Gastrocnemius medialis (tissue), 4 donors: ENCODE data around the gene IRAK2.

Experiments
- CTCF ChIP-seq, 5 experiments: fragments of 450-650 bp in 3 of 5; fragments of 200-600 bp in 2 of 5; sonication (generic) in 2 of 5; IDR thresholded peaks in 4 of 5; conservative IDR thresholded peaks in 1 of 5; 1 replicate in 4 of 5; 2 replicates in 1 of 5; pipeline ENCODE4 v1.5.1; 2016 to 2019; ENCODE audit warnings: antibody characterized with exemption in 5 of 5, mild to moderate bottlenecking in 3 of 5, moderate library complexity in 3 of 5
- POLR2A ChIP-seq, 2 donors: fragments of 450-650 bp; IDR thresholded peaks; one replicate each; pipeline ENCODE4 v1.6.1; 2017; ENCODE audit warnings: antibody characterized with exemption in 2 of 2, mild to moderate bottlenecking in 2 of 2, moderate library complexity in 2 of 2

GRCh38 chr3:10164546-10165393 lies at the start of gene IRAK2:
- peak; percentile 86 to 99 (median 90) for TF ChIP-seq CTCF (IDR thresholded peaks at IDR 0.05 in 4 of 5, conservative IDR thresholded peaks at IDR 0.05 in 1 of 5)
- peak; percentile 67 to 79 for TF ChIP-seq POLR2A (IDR thresholded peaks at IDR 0.05)
